Endothelial cell of umbilical vein (primary cell): ENCODE results near the gene TTC13. TPM values are rescaled to one million over a fixed set of nuclear protein-coding genes. Genes with fewer than 3 reads are reported as not detected.

Experiments used
- BruUV-seq: library from RNA; stranded (reverse); fragments of 400-500 nt; replicated peaks from 2 replicates; lab custom pipeline; 2021; lab: Mats Ljungman, UMichigan
- CTCF ChIA-PET: fragments of 300-600, 350-600 bp; sonication (Branson Sonifier 250); formaldehyde crosslinking; loops from one replicate; lab custom pipeline; 2021; ENCODE audit warnings: antibody characterized with exemption, inconsistent platforms; lab: Charles Lee
- POLR2A ChIA-PET: fragments of 300-600, 350-600 bp; sonication (Branson Sonifier 250); formaldehyde crosslinking; loops from one replicate; lab custom pipeline; 2021; ENCODE audit warnings: antibody characterized with exemption, inconsistent platforms; lab: Charles Lee
- DNase-seq: peaks from one replicate; pipeline ENCODE4 v3.0.0-alpha.2; 2011; ENCODE audit warnings: low read depth, low spot score
- FAIRE-seq: peaks from 2 replicates; lab custom pipeline; 2011; peaks lifted over from hg19 to GRCh38; lab: Jason Lieb, UNC
- H2AFZ ChIP-seq: 2 replicates; pipeline ENCODE4 v1.6.0; 2012; ENCODE audit warnings: low read depth, low read length, control low read depth, inconsistent platforms
- H3K27ac ChIP-seq: 2 replicates; pipeline ENCODE4 v1.5.1; 2011; ENCODE audit warnings: low read depth, mild to moderate bottlenecking, control low read depth, low read length, moderate library complexity; ENCODE audit not compliant: insufficient read depth
- H3K27me3 ChIP-seq, 2 experiments: 2 replicates each; pipeline versions ENCODE4 v1.6.0 to v1.6.1; 2011; ENCODE audit warnings: low read length in 2 of 2, mixed read lengths in 1 of 2; ENCODE audit not compliant: control insufficient read depth in 2 of 2, insufficient read depth in 2 of 2
- H3K36me3 ChIP-seq, 2 experiments: 2 replicates in 1 of 2; 3 replicates in 1 of 2; pipeline ENCODE4 v1.5.1; 2011; ENCODE audit warnings: low read length in 2 of 2, mild to moderate bottlenecking in 1 of 2, moderate library complexity in 1 of 2; ENCODE audit not compliant: control insufficient read depth in 2 of 2, insufficient read depth in 2 of 2; ENCODE audit errors: extremely low read depth in 1 of 2
- H3K4me1 ChIP-seq: 3 replicates; pipeline ENCODE4 v1.5.1; 2011; ENCODE audit warnings: mild to moderate bottlenecking, low read length; ENCODE audit not compliant: control insufficient read depth, insufficient read depth; ENCODE audit errors: extremely low read depth
- H3K4me2 ChIP-seq: 2 replicates; pipeline ENCODE4 v1.6.1; 2011; ENCODE audit warnings: low read length, control low read depth, mixed read lengths; ENCODE audit not compliant: insufficient read depth
- H3K4me3 ChIP-seq, 3 experiments: fragments of 200-600 bp in 1 of 3; sonication (generic), shearing (Covaris generic) in 1 of 3; replicated peaks in 1 of 3; 2 replicates each; pipeline ENCODE4 v1.5.1; 2011 to 2016; ENCODE audit warnings: control low read depth in 3 of 3, low read length in 3 of 3, mild to moderate bottlenecking in 2 of 3, inconsistent platforms in 1 of 3, low read depth in 1 of 3, moderate library complexity in 1 of 3; ENCODE audit not compliant: insufficient read depth in 1 of 3
- H3K79me2 ChIP-seq: 2 replicates; pipeline ENCODE4 v1.6.0; 2012; ENCODE audit warnings: low read length, inconsistent platforms; ENCODE audit not compliant: control insufficient read depth, insufficient read depth
- H3K9ac ChIP-seq: replicated peaks from 2 replicates; pipeline ENCODE3; 2011; ENCODE audit warnings: low read length, control low read depth; ENCODE audit not compliant: insufficient read depth; ENCODE audit errors: extremely low read depth
- H3K9me1 ChIP-seq: replicated peaks from 3 replicates; pipeline ENCODE4 v1.6.0; 2011; ENCODE audit warnings: mild to moderate bottlenecking, low read length; ENCODE audit not compliant: control insufficient read depth, insufficient read depth; ENCODE audit errors: extremely low read depth
- H3K9me3 ChIP-seq: replicated peaks from 2 replicates; pipeline ENCODE4 v1.5.1; 2012; ENCODE audit warnings: low read length, inconsistent platforms; ENCODE audit not compliant: control insufficient read depth, insufficient read depth
- H4K20me1 ChIP-seq: replicated peaks from 2 replicates; pipeline ENCODE3; 2011; ENCODE audit warnings: mild to moderate bottlenecking, low read length; ENCODE audit not compliant: control insufficient read depth, insufficient read depth; ENCODE audit errors: extremely low read depth
- EZH2 ChIP-seq: IDR thresholded peaks from 2 replicates; pipeline ENCODE4 v1.6.1; 2012; ENCODE audit warnings: borderline replicate concordance, low read depth, mild to moderate bottlenecking, moderate library complexity, low read length, inconsistent platforms; ENCODE audit not compliant: severe bottlenecking
- FOS ChIP-seq: IDR thresholded peaks from 2 replicates; pipeline ENCODE4 v1.6.1; 2011; ENCODE audit warnings: mild to moderate bottlenecking, low read length, moderate library complexity, borderline replicate concordance; ENCODE audit not compliant: insufficient read depth
- GATA2 ChIP-seq: IDR thresholded peaks from 2 replicates; pipeline ENCODE4 v1.7.0; 2011; ENCODE audit warnings: low read depth, mild to moderate bottlenecking, moderate library complexity, mixed read lengths, low read length; ENCODE audit not compliant: insufficient read length, insufficient read depth
- JUN ChIP-seq: IDR thresholded peaks from 2 replicates; pipeline ENCODE4 v1.6.1; 2011; ENCODE audit warnings: borderline replicate concordance, low read depth; ENCODE audit not compliant: insufficient read length, insufficient read depth
- MYC ChIP-seq: IDR thresholded peaks from one replicate; pipeline ENCODE4 v1.6.1; 2011; ENCODE audit warnings: mild to moderate bottlenecking, low read depth, low read length
- POLR2A ChIP-seq: IDR thresholded peaks from 2 replicates; pipeline ENCODE4 v1.6.1; 2012; ENCODE audit warnings: low read depth, mild to moderate bottlenecking, control low read depth, low read length
- POLR2AphosphoS5 ChIP-seq: IDR thresholded peaks from 2 replicates; pipeline ENCODE4 v1.6.1; 2012; ENCODE audit warnings: low read depth, mild to moderate bottlenecking, control low read depth, low read length, moderate library complexity; ENCODE audit not compliant: insufficient read depth
- dilution Hi-C: fragments of 300-500 bp; cut with MboI; formaldehyde crosslinking; loops from one replicate; pipeline ENCODE4 v1.15.0; 2019; ENCODE audit warnings: low sequenced_read_pairs; ENCODE audit not compliant: extremely low pct_ligation_motif_present
- intact Hi-C: fragments of 100-400 bp; cut with micrococcal nuclease; formaldehyde crosslinking; loops from one replicate; pipeline ENCODE4 v1.10.0; 2022
- polyA plus RNA-seq, 4 experiments: library from polyadenylated mRNA; depleted of rRNA in 3 of 4; stranded (reverse) in 3 of 4; unstranded in 1 of 4; fragments of >200 nt; gene quantifications; 2 replicates each; pipeline versions ENCODE4 v1.2.1 to v1.2.3, GENCODE V29; 2011 to 2012; ENCODE audit warnings: missing spikeins in 1 of 4
- total RNA-seq: library from RNA; stranded (reverse); gene quantifications from 2 replicates; pipeline ENCODE4 v1.2.3, GENCODE V29; 2021
- TF ChIP-seq, protein P1 (sequence below), 2 donors: IDR thresholded peaks; 1 replicate in 1 of 2; 2 replicates in 1 of 2; pipeline ENCODE4 v1.5.1; 2011; ENCODE audit warnings: low read length in 2 of 2, mild to moderate bottlenecking in 2 of 2, moderate library complexity in 2 of 2, control low read depth in 1 of 2, inconsistent platforms in 1 of 2, low read depth in 1 of 2; ENCODE audit not compliant: insufficient read depth in 1 of 2; ENCODE audit errors: extremely low read depth in 1 of 2
- TF ChIP-seq, protein P2 (sequence below): IDR thresholded peaks from 2 replicates; pipeline ENCODE4 v1.6.1; 2011; ENCODE audit not compliant: insufficient read depth, insufficient read length

Gene TTC13
- total and polyA plus RNA-seq, 2 donors (not counting 3 experiments of a cell fraction or from before 2014, with no cell fraction given): 8.8 to 23.9 TPM

DNA sequence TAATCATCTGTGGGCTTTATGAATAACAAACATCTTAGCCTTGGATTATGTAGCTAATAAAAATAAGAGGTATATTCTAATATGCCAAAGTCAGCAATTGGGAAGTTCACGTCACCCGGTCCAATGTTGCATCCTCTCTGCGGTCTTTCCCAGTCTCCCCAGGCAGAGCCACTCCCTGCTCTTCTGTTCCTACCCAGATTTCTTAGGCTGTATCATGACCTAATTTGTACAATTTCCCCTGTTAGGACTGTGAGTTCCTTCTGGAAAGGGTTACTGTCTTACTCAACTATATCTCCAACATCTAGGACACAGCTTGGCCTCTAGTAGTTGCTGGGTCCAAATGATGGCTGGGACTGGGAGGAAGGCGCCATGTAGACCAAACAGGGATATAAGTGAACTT, 80.5 kb downstream of the TTC13 start:
- CTCF ChIA-PET: interaction anchor here (1.1 to 1.6 kb wide), 2 partner anchors 11 to 313 kb away, joined by 3 to 5 read pairs; no protein-coding TSS in a partner anchor
- Histone ChIP-seq H2AFZ (no peak overlapping the region), H3K9me3 (no peaks in the 10 kb centered on the region), H3K4me2 (no peak overlapping the region), H3K27ac (no peak overlapping the region), H3K27me3 (peaks cover 0 to 3% of the 10 kb centered on the region in 2 experiments), H3K4me1 (no peaks in the 10 kb centered on the region), H3K36me3 (no peaks in the 10 kb centered on the region), H3K9me1 (no peaks in the 10 kb centered on the region), H4K20me1 (no peaks in the 10 kb centered on the region), H3K9ac (no peak overlapping the region), H3K4me3 (no peak overlapping the region), H3K79me2 (no peaks in the 10 kb centered on the region)
- DNase-seq (no peak), FAIRE-seq (no peak)
- POLR2A ChIA-PET: no interaction called here
- dilution Hi-C loops: no loop called here
- TF ChIP-seq POLR2AphosphoS5 (no peak), FOS (no peak), JUN (no peak), GATA2 (no peak), EZH2 (no peak), POLR2A (no peak), MYC (no peak)
- TF ChIP-seq, protein P1, sequence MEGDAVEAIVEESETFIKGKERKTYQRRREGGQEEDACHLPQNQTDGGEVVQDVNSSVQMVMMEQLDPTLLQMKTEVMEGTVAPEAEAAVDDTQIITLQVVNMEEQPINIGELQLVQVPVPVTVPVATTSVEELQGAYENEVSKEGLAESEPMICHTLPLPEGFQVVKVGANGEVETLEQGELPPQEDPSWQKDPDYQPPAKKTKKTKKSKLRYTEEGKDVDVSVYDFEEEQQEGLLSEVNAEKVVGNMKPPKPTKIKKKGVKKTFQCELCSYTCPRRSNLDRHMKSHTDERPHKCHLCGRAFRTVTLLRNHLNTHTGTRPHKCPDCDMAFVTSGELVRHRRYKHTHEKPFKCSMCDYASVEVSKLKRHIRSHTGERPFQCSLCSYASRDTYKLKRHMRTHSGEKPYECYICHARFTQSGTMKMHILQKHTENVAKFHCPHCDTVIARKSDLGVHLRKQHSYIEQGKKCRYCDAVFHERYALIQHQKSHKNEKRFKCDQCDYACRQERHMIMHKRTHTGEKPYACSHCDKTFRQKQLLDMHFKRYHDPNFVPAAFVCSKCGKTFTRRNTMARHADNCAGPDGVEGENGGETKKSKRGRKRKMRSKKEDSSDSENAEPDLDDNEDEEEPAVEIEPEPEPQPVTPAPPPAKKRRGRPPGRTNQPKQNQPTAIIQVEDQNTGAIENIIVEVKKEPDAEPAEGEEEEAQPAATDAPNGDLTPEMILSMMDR (IDR thresholded peaks at IDR 0.05; ENCODE audit: extremely low read depth in 1 of 2, insufficient read depth in 1 of 2, low read depth in 1 of 2, low read length in 2 of 2): no peak
- TF ChIP-seq, protein P2, sequence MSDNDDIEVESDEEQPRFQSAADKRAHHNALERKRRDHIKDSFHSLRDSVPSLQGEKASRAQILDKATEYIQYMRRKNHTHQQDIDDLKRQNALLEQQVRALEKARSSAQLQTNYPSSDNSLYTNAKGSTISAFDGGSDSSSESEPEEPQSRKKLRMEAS: no peak
- intact Hi-C loops: no loop called here
- BruUV-seq: no TSS peak
